Mammary epithelial cell (primary cell): ENCODE measurements around the gene DUSP28.

Experiments used
- EZH2 ChIP-seq: IDR thresholded peaks from 2 replicates; pipeline ENCODE4 v1.6.1; 2012; ENCODE audit warnings: low read length, inconsistent platforms, borderline replicate concordance
- TF ChIP-seq, protein P1 (sequence below), 2 donors: IDR thresholded peaks in 1 of 2; conservative IDR thresholded peaks in 1 of 2; 2 replicates each; pipeline ENCODE4 v1.5.1; 2011 to 2012; ENCODE audit warnings: inconsistent platforms in 2 of 2, low read length in 2 of 2, mild to moderate bottlenecking in 2 of 2, control low read depth in 1 of 2, low read depth in 1 of 2; ENCODE audit not compliant: insufficient read depth in 1 of 2; ENCODE audit errors: extremely low read depth in 1 of 2

DNA sequence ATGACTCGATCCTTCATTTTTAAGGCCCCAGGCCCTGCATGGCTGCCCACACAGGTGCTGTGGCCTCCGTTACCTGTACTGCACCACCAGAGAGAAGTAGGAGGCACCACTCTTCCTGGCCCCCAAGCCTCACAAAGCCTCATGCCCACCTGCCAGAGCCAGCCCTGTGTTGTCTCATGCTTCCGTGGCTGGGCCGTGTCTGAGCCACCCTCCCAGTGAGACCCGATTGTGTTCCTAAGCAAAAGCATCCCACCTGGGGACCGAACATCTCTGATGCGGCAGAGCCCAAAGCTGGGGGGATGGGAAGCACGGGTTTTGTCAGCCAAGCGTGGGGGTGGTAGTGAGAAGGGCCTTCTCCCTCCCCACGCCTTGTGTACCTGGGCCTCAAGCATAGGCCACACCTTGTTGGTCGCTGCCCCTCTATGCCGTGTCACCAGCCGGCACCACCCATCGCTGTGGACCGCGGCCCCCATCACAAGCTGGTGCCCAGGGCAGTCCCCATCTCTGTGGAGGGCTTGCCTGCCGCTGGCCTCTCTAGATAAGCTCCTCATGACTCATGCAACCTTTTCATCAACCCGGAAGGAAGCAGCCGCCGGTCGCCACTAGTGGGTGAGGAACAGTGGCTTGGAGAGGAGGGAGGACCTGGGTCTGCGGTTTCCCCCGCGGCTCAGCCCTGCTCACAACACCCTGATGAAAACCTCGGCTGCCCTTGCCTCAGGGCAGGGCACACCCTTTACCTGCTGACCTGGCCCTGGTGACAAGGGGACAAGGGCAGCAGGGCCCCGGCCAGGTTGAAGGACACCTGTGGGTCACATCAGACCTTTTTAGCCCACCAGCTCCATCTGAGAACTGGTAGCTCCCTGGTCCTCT lies 5.4 kb downstream of the DUSP28 start:
- TF ChIP-seq, protein P1, sequence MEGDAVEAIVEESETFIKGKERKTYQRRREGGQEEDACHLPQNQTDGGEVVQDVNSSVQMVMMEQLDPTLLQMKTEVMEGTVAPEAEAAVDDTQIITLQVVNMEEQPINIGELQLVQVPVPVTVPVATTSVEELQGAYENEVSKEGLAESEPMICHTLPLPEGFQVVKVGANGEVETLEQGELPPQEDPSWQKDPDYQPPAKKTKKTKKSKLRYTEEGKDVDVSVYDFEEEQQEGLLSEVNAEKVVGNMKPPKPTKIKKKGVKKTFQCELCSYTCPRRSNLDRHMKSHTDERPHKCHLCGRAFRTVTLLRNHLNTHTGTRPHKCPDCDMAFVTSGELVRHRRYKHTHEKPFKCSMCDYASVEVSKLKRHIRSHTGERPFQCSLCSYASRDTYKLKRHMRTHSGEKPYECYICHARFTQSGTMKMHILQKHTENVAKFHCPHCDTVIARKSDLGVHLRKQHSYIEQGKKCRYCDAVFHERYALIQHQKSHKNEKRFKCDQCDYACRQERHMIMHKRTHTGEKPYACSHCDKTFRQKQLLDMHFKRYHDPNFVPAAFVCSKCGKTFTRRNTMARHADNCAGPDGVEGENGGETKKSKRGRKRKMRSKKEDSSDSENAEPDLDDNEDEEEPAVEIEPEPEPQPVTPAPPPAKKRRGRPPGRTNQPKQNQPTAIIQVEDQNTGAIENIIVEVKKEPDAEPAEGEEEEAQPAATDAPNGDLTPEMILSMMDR (conservative IDR thresholded peaks at IDR 0.05 in 1 of 2, IDR thresholded peaks at IDR 0.05 in 1 of 2; ENCODE audit: extremely low read depth in 1 of 2, insufficient read depth in 1 of 2, low read depth in 1 of 2, low read length in 2 of 2): no peak
- no peak for TF ChIP-seq EZH2
